HG03095 (cell line): ENCODE data around the gene CBX2.

Experiments used
- ATAC-seq: cut with Tn5 transposase; IDR thresholded peaks from one replicate; pipeline ENCODE4 v1.9.1; 2021; ENCODE audit warnings: moderate library complexity; ENCODE audit not compliant: unreplicated experiment

CBX2 gene

DNA sequence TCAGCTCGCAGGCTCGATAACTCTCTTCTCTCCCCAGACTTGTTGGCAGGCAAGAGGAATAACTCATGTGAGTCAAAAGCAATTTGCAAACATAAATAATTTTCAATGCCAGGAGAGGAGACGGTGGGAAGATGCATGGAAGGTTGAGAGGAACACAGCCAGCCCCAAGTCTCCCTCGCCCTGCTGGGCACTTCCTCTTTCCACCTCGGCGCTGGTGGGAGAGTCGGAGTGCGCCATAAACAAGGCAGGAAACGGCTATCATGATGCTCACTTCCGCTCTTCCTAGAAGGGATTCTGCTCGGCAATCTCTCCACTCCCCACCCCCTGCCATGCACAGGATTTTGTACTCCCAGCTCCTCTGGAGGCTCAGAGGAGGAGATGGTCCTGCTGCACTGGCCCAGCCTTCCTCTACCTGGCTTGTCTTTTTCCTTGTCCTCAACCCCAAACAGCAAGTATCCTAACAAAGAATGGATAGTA, 48.3 kb downstream of the CBX2 start:
- no peak for ATAC-seq

DNA sequence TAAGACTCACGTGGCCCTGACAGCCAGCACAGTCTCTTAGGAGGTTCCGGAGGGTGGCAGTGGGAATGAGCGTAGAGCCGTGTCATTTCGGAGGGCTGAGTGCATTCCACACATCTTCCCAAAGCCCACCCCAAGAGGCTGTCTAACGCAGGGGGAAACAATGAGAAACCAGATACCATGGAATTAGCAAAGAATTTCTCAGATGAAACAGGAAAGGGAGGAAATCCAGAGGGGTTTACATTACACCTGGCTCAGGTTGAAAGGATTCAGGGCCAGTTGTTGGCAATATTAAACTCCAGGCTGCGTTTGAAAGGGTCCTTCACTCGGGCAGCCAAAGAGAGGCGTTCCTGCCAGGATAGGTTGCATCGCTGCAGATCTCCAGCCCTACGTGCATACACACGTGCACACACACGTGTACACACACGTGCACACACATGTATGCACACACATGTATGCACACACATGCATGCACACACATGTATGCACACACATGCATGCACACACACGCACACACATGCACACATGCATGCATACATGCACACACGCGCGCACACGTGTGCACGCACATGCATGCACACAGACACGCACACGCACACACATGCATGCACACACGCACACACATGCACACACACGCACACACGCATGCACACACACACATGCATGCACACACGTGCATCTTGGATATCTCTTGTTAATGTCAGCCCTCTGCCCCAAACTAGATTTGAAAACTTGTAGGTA, 49.1 kb downstream of the CBX2 start:
- ATAC-seq, result no peak

DNA sequence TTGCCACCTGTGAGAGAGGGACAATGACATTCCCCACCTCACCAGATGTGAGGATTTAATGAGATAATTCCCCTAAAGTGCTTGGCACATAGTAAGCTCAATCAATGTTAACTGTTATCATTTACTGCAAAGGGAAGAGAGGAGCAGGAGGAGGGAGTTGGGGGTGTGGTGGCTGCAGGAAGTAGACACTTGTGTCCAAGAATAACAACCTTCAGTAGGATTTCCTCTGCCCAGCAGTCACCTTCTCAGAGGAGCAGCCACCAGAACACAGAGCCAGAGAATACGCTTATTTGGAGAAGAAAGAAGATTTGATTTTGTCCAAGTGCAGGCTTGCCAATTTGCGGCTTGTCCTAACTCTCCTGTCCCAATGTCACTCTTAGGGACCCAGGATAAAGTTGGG, 51.1 kb downstream of the CBX2 start:
- ATAC-seq, result no peak

GRCh38 chr17:79829457-79829856, 51.5 kb downstream of the CBX2 start:
- ATAC-seq, result no peak

- ATAC-seq, result no peak
Measured at GRCh38 chr17:79830303-79830702, 52.4 kb downstream of the CBX2 start.

GRCh38 chr17:79830763-79831264, 52.9 kb downstream of the CBX2 start:
- ATAC-seq, result no peak

DNA sequence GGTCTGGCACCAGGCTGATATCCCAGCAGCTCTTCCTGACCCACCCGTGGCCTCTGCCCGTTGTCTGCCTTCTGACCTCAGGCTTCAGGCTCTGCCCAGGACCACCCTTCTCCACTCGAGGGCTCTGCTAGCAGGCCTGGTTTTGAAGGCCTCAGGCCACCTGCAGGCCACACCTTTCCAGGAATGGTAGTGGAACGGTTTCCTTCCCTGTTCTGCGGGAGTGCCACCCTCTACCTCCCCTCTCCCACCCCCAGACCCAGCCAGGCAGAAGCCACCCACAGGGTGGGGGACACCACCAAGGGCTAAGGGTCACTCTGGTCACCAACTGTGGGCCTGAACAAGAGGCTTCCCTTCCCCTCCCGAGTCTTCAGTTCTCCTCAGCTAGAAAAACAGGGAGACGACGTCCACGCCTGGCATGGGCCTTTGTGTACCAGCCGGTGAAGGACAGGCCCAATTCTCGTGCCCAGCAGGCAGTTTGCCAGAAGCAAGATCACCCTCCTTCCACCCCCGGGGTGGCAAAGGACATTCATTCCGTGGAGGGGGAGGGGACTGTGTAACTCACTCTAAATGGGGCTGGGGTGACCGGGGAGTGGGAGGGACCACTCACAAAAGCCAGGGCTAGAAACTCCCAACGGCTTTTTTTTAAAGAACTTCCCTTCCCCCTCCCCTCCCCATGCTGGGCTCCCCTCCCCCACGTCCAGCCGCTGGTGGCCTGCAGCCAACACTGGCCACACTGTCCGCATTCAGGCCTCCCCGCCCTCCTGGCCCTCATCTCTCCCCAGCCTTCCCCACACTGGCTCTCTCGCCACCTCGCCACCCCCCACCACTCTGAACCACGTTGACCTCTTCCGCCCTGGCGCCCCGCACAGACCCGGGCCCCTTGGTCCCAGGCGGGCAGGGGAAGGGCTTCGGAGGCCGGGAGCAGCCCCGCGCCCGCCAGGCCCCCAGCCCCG, 53.6 kb downstream of the CBX2 start:
- ATAC-seq, result no peak

- ATAC-seq, result no peak
Measured at GRCh38 chr17:79832218-79833109, 54.5 kb downstream of the CBX2 start.

DNA sequence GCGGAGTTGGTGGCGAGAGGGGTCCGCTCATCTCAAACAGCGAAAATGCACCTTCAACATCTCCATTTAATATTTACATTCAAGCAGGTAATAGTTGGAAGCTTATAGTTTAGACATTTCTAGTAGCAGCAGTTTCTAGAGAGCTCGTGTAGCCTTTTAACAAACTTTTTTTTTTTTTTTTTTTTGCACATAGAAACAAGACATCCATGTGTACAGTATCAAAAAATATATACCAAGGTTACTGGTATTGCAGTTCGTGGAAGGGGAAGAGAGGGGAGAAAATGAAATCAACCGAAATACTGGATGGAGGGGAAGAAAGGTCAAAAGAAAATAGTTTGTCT, 55.1 kb downstream of the CBX2 start:
- ATAC-seq, result no peak

- no peak for ATAC-seq
Measured at GRCh38 chr17:79833744-79834564, 56.0 kb downstream of the CBX2 start.

- ATAC-seq, result no peak
Measured at GRCh38 chr17:79834565-79835469, 56.9 kb downstream of the CBX2 start.

DNA sequence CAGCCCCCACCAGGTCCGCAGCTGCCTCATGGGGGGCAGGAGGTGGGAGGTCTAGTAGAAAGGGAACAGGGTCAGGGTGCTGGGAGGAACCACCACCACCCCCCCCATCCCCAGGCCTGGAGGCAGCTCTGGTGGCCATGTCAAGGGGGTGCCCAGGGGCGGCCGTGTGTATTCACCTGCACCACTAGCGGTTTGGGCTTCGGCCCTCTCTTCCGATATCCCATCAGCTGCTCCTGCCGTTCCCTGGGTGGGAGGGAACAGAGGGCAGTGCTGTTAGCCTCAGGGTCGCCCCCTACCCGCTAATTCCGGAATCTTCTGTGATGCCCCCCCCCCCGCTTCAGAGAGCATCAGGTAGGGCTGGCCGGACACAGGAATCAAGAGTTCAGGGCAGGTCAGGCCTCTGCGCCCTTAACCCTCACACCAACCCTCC, 57.5 kb downstream of the CBX2 start:
- no peak for ATAC-seq

DNA sequence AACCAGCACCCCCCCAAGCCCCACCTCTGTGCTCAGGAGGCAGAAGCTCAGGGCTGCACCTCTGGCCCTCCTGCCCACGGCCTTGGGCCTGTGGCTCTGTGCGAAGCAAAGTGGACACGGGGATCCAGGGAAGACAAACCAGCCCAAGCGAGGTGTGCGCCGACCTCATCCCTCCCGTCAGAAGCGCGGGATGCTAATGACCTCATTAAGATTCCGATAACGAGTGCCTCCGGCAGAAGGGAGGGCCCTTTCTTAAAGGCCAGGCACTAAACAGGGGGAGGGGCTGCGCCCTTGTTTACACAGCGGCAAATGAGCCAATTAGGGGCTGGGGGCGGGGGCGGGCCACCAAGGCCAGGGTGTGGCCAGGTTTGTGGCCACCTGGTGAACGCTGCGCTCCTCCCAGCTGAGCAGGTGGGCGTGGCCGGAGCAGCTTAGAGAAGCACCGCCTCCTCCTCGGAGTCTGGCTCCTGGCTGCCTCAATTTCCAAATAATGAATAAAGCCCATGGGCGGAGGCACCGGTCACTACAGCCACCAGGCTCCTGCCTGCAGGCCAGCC, 58.1 kb downstream of the CBX2 start:
- no peak for ATAC-seq

- ATAC-seq, result no peak
Measured at GRCh38 chr17:79836510-79836971, 58.6 kb downstream of the CBX2 start.

DNA sequence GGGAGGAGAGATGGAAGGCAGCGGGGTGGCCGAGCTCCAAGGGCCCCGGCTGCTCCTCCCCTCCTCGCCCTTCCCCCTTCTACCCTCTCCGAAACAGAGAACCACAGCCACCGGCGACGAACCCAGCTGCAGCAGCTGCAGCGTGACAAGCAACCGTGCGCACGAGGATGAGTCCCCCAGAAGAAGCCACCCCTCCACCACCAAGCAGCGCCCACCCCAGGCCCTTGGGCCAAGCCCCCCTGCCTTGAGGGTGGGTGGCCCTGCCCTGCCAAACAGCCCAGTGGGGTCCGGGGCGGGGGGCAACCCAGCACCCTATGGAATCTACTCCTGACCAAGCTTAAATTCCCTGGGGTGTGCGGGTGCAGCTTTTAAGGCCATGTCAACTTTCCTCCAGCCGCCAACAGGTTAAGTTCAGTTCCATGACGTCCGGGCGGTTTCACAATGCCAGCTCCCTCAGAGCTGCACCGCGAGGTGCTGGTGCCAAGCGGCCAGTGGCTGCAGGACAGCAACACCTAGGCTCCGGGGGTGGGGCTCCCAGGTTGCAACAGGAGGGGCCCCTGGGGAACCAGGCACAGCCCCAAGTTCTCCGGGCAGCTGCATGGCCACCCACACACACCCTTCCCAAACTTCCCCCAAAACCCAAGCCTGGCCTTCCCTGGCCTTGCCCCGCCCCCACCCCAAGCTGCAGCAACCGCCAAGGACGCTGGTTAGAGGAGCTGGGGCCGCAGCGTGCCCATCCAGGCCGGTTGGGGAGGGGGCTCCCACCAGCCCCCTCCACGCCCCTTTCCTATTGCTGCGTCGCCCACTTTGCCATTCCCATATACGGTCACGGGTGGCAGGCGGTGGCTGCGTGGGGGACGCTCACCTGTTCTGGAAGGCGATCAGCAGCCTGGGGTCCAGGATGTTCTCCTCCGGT, 59.3 kb downstream of the CBX2 start:
- no peak for ATAC-seq
